Lung (tissue), 12 donors: ENCODE results near the gene AP3S2. TPM values are rescaled to one million over a fixed set of nuclear protein-coding genes. Genes with fewer than 3 reads are reported as not detected.

Experiments used
- ATAC-seq: fragments of 200-7000 bp; cut with Tn5 transposase; one replicate; pipeline ENCODE4 v1.9.1; 2020; ENCODE audit warnings: moderate number of reproducible peaks; ENCODE audit not compliant: insufficient read depth, low FRiP score
- DNase-seq, 3 donors: peaks; one replicate each; pipeline ENCODE4 v3.0.0-alpha.2; 2013 to 2017
- H3K27ac ChIP-seq, 2 donors: one replicate each; pipeline ENCODE4 v1.5.1; 2013; ENCODE audit warnings: mild to moderate bottlenecking in 2 of 2, moderate library complexity in 2 of 2, control low read depth in 1 of 2, inconsistent platforms in 1 of 2, low read depth in 1 of 2, low read length in 1 of 2
- H3K27me3 ChIP-seq, 3 donors: one replicate each; pipeline ENCODE4 v1.5.1; 2013; ENCODE audit warnings: low read length in 2 of 3; ENCODE audit not compliant: control insufficient read depth in 3 of 3, insufficient read depth in 3 of 3
- H3K36me3 ChIP-seq, 4 donors: one replicate each; pipeline ENCODE4 v1.5.1; 2013; ENCODE audit warnings: low read length in 4 of 4, mild to moderate bottlenecking in 1 of 4, moderate library complexity in 1 of 4; ENCODE audit not compliant: control insufficient read depth in 4 of 4, insufficient read depth in 4 of 4
- H3K4me1 ChIP-seq, 5 donors: one replicate each; pipeline ENCODE4 v1.5.1; 2013; ENCODE audit warnings: low read length in 5 of 5, mild to moderate bottlenecking in 2 of 5, moderate library complexity in 1 of 5; ENCODE audit not compliant: control insufficient read depth in 5 of 5, insufficient read depth in 5 of 5
- H3K4me3 ChIP-seq: one replicate; pipeline ENCODE4 v1.5.1; 2013; ENCODE audit warnings: mild to moderate bottlenecking, control low read depth, moderate library complexity
- H3K9ac ChIP-seq, 2 donors: one replicate each; pipeline ENCODE4 v1.5.1; 2013; ENCODE audit warnings: low read length in 2 of 2, control low read depth in 1 of 2; ENCODE audit not compliant: insufficient read depth in 1 of 2
- H3K9me3 ChIP-seq, 4 donors: one replicate each; pipeline ENCODE4 v1.5.1; 2013; ENCODE audit warnings: low read length in 3 of 4, mild to moderate bottlenecking in 1 of 4, moderate library complexity in 1 of 4; ENCODE audit not compliant: control insufficient read depth in 4 of 4, insufficient read depth in 3 of 4
- CTCF ChIP-seq: IDR thresholded peaks from 2 replicates; pipeline ENCODE4 v1.5.1; 2012; ENCODE audit warnings: mild to moderate bottlenecking; ENCODE audit errors: control extremely low read depth, extremely low read depth
- WGBS, 2 donors: extraction: QIAGEN DNeasy Blood & Tissue Kit; methylation state at CpG; one replicate each; pipeline ENCODE4 v1.1.7; 2013; 5-methylcytosine and 5-hydroxymethylcytosine counted together
- polyA plus RNA-seq, 2 donors: library from polyadenylated mRNA; stranded (reverse); fragments of 200-250 nt; gene quantifications; one replicate each; pipeline ENCODE4 v1.2.1, GENCODE V29; 2013
- total RNA-seq, 2 donors: library from RNA; depleted of rRNA in 1 of 2; stranded (reverse); fragments of >200 nt in 1 of 2; gene quantifications; one replicate each; pipeline ENCODE4 v1.2.1, GENCODE V29; 2014 to 2021
- donor health status: control.
- donor health status: control.
- donor health status: Bipolar disorder and iron deficiency.
- donor health status: healthy.
- donor health status: DM: yes; HTN: yes; CAD: no.

AP3S2 gene
- total and polyA plus RNA-seq, 4 donors: 9.9 to 31.8 (median 25.9) TPM

GRCh38 chr15:89916660-89917059 lies 22.9 kb upstream of the AP3S2 start:
- Histone ChIP-seq H3K4me1 (peaks cover 0 to 11% (median 0%) of the 10 kb centered on the region in 5 donors), H3K9ac (no peak overlapping the region), H3K36me3 (no peaks in the 10 kb centered on the region), H3K27ac (no peak overlapping the region), H3K4me3 (no peak overlapping the region), H3K9me3 (no peaks in the 10 kb centered on the region), H3K27me3 (no peaks in the 10 kb centered on the region)
- TF ChIP-seq CTCF: no peak
- no peak for DNase-seq
- no peak for ATAC-seq
- 69 to 84% methylated on average over 3 of the region's 3 CpGs for WGBS, 2 donors

GRCh38 chr15:89912674-89913396 lies 19.0 kb upstream of the AP3S2 start, which contains the start of gene ARPIN:
TSS of gene ARPIN (minus strand) at chr15:89912952. CDS start at chr15:89912835, 117 bp downstream.
- WGBS, 2 donors: 9 to 31% methylated on average over 19 to 57 of the region's 57 CpGs
- H3K4me3 ChIP-seq: peak within 1 kb of the TSS; percentile 83
- TF ChIP-seq CTCF: no peak
- H3K27me3 ChIP-seq: no peaks in the 10 kb centered on the region
- H3K27ac ChIP-seq: peak within 1 kb of the TSS; percentile 72 to 94
- peaks cover 0 to 9% (median 8%) of the 10 kb centered on the region in 4 donors for H3K36me3 ChIP-seq
- H3K9ac ChIP-seq: peak within 1 kb of the TSS; percentile 54 to 61
- no peaks in the 10 kb centered on the region for H3K9me3 ChIP-seq
- peak; percentile 76 to 80 (median 77) for DNase-seq
- H3K4me1 ChIP-seq: peaks cover 0 to 12% (median 0%) of the 10 kb centered on the region in 5 donors
- ATAC-seq: peak; percentile 68

- WGBS, 2 donors: 8 to 12% methylated on average over 29 to 36 of the region's 36 CpGs
- Histone ChIP-seq H3K9me3 (no peaks in the 10 kb centered on the region), H3K4me3 (peak overlapping the region; percentile 83), H3K27me3 (no peaks in the 10 kb centered on the region), H3K4me1 (peaks cover 0 to 12% (median 0%) of the 10 kb centered on the region in 5 donors), H3K27ac (peak overlapping the region; percentile 72 to 94), H3K36me3 (peaks cover 0 to 12% (median 10%) of the 10 kb centered on the region in 4 donors), H3K9ac (peak overlapping the region; percentile 33 to 61)
- peak; percentile 45 to 54 (median 49) for DNase-seq
- peak; percentile 61 for ATAC-seq
- TF ChIP-seq CTCF: no peak
Measured at GRCh38 chr15:89912145-89912673, 18.4 kb upstream of the AP3S2 start.
